GM18519 (cell line): ENCODE measurements around the gene TMEM41A.
"Not testable (repeated sequence)": the region's sequence is repeated elsewhere in the genome, so short reads cannot be mapped to it uniquely, and the experiment has no call there.

ENCODE experiments used
- ATAC-seq: cut with Tn5 transposase; IDR thresholded peaks from one replicate; pipeline ENCODE4 v1.9.1; 2021; ENCODE audit warnings: mild to moderate bottlenecking, moderate library complexity; ENCODE audit not compliant: unreplicated experiment, low FRiP score

The TMEM41A gene

DNA sequence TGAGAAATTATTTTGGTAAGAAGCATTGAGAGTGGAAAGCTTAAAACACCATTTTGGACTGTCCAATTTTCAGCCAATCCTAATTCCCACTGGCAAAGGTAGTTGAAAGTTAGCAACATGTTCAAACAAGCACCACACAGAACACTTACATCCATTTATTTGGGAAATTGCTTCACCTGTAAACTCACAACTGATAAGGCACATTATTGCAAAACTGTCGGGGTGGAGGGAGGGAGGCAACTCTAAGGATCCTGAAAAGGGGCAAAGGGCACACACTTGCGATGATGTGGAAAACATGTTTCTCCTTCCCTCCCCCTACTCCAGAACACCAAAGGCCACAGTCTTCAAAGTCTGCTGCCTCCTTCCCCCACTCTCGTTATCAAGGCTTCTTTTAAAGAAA lies 9.4 kb downstream of the TMEM41A start:
- no peak for ATAC-seq

- no peak for ATAC-seq
These were observed 10.4 kb downstream of the TMEM41A start for GRCh38 chr3:185488465-185488864.

DNA sequence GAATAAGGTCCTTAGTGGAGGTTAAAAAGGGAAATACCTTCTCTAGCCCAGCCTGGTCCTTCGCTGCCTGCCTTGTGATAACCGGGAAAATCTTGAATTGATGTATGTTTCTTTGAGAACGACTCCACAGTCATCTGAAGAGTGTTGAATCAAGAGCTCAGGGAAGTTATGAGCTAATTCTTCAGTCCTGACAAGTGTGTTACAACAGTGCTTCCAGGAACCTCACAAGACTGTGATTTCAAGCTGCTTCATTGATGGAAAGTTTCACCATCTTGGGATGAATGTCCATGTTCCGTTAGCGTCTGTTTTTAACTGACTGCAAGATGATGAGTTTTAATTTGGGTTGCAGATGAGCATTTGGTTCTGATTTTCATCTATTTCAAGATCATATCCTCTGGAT lies 12.4 kb downstream of the TMEM41A start:
- no peak for ATAC-seq

DNA sequence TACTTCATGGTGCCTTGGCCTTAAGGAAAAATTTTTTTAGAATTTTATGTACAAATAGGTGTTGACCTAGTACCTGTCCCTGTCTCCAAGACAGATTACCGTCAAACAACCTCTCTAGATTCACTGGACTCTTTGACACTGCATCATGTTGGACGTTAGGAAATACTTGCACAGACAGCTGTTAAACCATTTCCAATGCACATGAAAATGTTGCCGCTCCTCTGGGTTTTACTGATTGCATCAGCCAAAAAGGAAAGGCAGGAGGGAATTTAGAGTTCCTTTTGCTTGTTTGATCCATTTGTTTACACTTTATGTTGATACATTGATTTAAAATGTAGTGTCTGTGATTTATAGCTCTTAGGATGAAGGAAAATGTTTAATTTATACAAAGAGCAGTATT lies 14.5 kb downstream of the TMEM41A start:
- no peak for ATAC-seq

- no peak for ATAC-seq
These were observed 19.4 kb downstream of the TMEM41A start for GRCh38 chr3:185479373-185479945.

DNA sequence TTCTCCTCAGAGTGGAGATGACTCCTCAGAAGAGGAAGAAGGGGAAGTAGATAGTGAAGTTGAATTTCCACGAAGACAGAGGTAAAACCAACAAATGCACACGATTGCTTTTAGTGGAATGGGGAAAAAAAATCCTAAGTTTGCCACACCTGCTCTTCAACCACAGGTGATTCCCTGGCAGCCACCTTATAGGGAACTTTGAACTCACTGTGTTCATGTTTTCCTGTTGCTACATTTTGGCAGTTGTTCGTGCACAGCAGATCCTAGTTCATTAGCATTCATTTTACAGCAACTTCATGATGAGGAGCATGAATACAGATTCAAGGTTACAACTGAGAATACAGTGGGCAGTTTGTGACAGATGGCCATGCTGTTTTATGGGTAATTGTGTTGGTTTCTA lies 21.5 kb downstream of the TMEM41A start:
- no peak for ATAC-seq

GRCh38 chr3:185474922-185475321 lies 23.9 kb downstream of the TMEM41A start:
- ATAC-seq: not testable (repeated sequence)

DNA sequence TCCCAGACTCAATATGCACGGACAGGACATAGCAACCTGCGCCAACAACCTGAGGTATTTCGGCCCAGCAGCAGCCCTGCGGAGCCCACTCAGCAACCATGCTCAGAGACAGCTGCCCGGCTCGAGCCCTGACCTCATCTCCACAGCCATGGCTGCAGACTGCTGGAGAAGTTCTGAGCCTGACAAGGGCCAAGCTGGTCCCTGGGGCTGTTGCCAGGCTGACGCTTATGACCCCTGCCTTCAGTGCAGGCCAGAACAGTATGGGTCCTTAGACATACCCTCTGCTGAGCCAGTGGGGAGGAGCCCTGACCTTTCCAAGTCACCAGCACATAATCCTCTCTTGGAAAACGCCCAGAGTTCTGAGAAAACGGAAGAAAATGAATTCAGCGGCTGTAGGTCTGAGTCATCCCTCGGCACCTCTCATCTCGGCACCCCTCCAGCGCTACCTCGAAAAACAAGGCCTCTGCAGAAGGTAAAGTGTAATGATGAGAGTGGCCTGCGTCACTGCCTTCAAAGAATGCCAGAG lies 25.5 kb downstream of the TMEM41A start:
- ATAC-seq: no peak

GRCh38 chr3:185470323-185470722 lies 28.5 kb downstream of the TMEM41A start:
- no peak for ATAC-seq

- no peak for ATAC-seq
These were observed 29.3 kb downstream of the TMEM41A start for GRCh38 chr3:185469542-185469941.

GRCh38 chr3:185466123-185466522 lies 32.7 kb downstream of the TMEM41A start:
- not testable (repeated sequence) for ATAC-seq

GRCh38 chr3:185465471-185465870 lies 33.4 kb downstream of the TMEM41A start:
- ATAC-seq: no peak

DNA sequence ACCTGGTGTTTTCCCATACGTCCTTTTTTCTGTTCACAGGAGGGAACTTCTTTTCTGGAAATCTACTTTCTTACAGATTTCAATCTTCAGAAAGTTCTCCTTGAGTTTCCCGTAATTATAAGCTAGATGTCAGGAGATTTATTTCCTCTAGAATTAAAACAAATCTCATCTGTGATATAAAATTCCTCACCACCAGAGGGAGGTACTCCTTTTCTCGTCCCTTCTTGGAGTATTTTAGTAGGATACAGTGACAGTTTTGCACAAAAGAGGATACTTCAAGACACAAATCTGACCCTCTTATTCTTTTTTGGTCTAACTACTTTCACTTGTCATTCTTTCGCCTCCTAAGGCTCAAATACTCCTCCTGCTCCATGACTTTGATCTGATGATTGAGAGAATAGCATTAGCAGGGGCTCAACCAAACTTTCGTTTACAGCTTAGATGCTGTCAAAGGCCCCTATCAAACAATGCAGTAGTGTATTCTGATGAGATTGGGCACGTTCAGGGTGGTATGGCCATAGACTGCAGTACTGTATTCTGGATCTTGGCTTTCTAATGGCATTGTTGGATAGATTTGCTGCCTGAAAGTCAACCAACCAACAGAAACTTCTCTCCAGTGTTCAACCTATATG lies 38.0 kb downstream of the TMEM41A start:
- no peak for ATAC-seq

DNA sequence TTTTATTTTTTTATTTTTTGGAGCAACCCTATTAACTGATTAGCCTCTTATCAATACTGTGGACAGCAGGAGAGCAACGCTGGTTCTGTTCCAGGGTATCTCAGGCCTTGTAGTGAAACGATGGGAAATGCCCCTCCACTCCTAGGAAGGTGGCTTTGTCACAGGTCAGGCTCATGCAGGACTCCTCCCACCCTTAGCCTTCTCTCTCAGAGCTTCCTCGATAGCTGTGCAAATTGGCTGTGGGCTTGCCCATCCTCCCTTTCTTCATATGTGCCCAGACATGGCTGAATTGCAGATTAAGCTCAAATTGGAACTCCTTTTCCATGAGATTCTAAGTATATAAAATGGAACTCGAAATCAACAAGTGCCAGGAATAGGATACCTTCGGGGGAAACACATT lies 38.5 kb downstream of the TMEM41A start:
- no peak for ATAC-seq

GRCh38 chr3:185457376-185457775 lies 41.5 kb downstream of the TMEM41A start:
- ATAC-seq: no peak

- ATAC-seq: not testable (repeated sequence)
These were observed 47.4 kb downstream of the TMEM41A start for GRCh38 chr3:185451432-185451831.

GRCh38 chr3:185448107-185448506 lies 50.7 kb downstream of the TMEM41A start:
- no peak for ATAC-seq

DNA sequence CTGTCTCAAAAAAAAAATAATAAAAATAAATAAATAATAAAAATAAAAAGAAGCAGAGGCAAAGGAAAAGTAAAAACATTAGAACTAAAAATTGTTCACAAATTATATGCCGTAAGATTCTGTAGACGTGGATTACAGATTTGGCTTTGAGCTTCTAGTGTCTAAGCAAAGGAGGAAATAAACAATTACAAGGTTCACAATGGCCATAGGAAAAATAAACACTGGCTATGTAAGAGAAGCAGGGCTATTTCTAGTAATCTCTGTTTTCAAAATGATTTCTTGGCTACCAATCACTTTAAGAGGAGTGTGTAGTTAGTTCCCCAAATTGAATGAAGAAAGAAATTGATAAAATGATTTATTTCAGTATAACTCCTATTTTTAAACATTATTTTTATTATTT lies 54.5 kb downstream of the TMEM41A start:
- ATAC-seq: no peak

DNA sequence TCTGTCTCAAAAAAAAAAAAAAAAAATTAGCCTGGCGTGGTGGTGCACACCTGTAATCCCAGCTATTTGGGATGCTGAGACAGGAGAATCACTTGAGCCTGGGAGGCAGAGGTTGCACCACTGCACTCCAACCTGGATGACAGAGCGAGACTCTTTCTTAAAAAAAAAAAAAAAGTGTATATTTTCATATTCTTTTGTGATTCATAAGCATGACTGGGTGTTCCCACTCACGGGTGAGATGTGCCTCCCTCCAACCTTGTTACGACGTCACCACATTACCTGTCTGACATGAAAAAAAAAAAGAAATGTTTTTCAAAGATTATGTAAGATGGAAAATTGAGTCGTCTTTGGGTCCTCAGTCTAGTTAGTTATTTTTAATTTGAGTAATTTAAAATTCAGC lies 56.8 kb downstream of the TMEM41A start:
- ATAC-seq: no peak

- ATAC-seq: no peak
These were observed 58.9 kb downstream of the TMEM41A start for GRCh38 chr3:185439745-185440466.
